ENCODE results near the gene CEP128. TPM values are rescaled to one million over a fixed set of nuclear protein-coding genes. Genes with fewer than 3 reads are reported as not detected.

Gene CEP128
- total RNA-seq, 2 experiments from 2014 or later = 71.9 to 137 TPM

- H3K79me2 ChIP-seq (ENCODE audit: insufficient read depth, low read depth, low read length) = no peaks in the 10 kb centered on the region
- H3K36me3 ChIP-seq (ENCODE audit: insufficient read depth, low read length) = peaks cover 33% of the 10 kb centered on the region
- no peaks in the 10 kb centered on the region for H4K20me1 ChIP-seq (ENCODE audit: insufficient read depth, low read length)
- no peak overlapping the region for H3K4me2 ChIP-seq (ENCODE audit: low read length)
- BruUV-seq (replicated peaks) = no TSS peak
- no peak for DNase-seq (ENCODE audit: low spot score)
- intact Hi-C loops (cut with micrococcal nuclease; ENCODE audit: unreplicated experiment) = no loop called here
- H3K9me2 ChIP-seq (ENCODE audit: insufficient read depth, low read length) = no peaks in the 10 kb centered on the region
- no peaks in the 10 kb centered on the region for H3K9me3 ChIP-seq (ENCODE audit: low read length)
- no peak overlapping the region for H2AFZ ChIP-seq (ENCODE audit: low read length)
- no peaks in the 10 kb centered on the region for H3K4me1 ChIP-seq (ENCODE audit: insufficient read depth, low read length, poor library complexity, severe bottlenecking)
- no peak for TF ChIP-seq CTCF (conservative IDR thresholded peaks at IDR 0.05; ENCODE audit: low read length)
- TF ChIP-seq EZH2phosphoT487 (IDR thresholded peaks at IDR 0.05; ENCODE audit: borderline replicate concordance, low read depth, low read length) = no peak
- H3K27ac ChIP-seq (ENCODE audit: low read depth, low read length, poor library complexity, severe bottlenecking) = no peak overlapping the region
- ChIA-PET CTCF (ENCODE audit: unreplicated experiment) (no interaction called here), POLR2A (no interaction called here)
- no peak overlapping the region for H3K4me3 ChIP-seq (ENCODE audit: low read depth, low read length, poor library complexity, severe bottlenecking)
These were observed 148.8 kb downstream of the CEP128 start for GRCh38 chr14:80792771-80793170.

GRCh38 chr14:80787876-80788275 lies 153.7 kb downstream of the CEP128 start:
- no peak overlapping the region for H3K27ac ChIP-seq (ENCODE audit: low read depth, low read length, poor library complexity, severe bottlenecking)
- intact Hi-C loops (cut with micrococcal nuclease; ENCODE audit: unreplicated experiment) = no loop called here
- TF ChIP-seq EZH2phosphoT487 (IDR thresholded peaks at IDR 0.05; ENCODE audit: borderline replicate concordance, low read depth, low read length) = no peak
- no peak for TF ChIP-seq CTCF (conservative IDR thresholded peaks at IDR 0.05; ENCODE audit: low read length)
- H3K4me3 ChIP-seq (ENCODE audit: low read depth, low read length, poor library complexity, severe bottlenecking) = no peak overlapping the region
- BruUV-seq (replicated peaks) = no TSS peak
- H3K4me2 ChIP-seq (ENCODE audit: low read length) = no peak overlapping the region
- CTCF ChIA-PET (ENCODE audit: unreplicated experiment) = no interaction called here
- POLR2A ChIA-PET = no interaction called here
- H3K79me2 ChIP-seq (ENCODE audit: insufficient read depth, low read depth, low read length) = no peaks in the 10 kb centered on the region
- DNase-seq (ENCODE audit: low spot score) = no peak
- no peaks in the 10 kb centered on the region for H3K9me3 ChIP-seq (ENCODE audit: low read length)
- no peak overlapping the region for H2AFZ ChIP-seq (ENCODE audit: low read length)
- no peaks in the 10 kb centered on the region for H3K4me1 ChIP-seq (ENCODE audit: insufficient read depth, low read length, poor library complexity, severe bottlenecking)
- no peaks in the 10 kb centered on the region for H3K9me2 ChIP-seq (ENCODE audit: insufficient read depth, low read length)
- H4K20me1 ChIP-seq (ENCODE audit: insufficient read depth, low read length) = no peaks in the 10 kb centered on the region
- peaks cover 67% of the 10 kb centered on the region for H3K36me3 ChIP-seq (ENCODE audit: insufficient read depth, low read length)

- no peak overlapping the region for H3K4me3 ChIP-seq (ENCODE audit: low read depth, low read length, poor library complexity, severe bottlenecking)
- H4K20me1 ChIP-seq (ENCODE audit: insufficient read depth, low read length) = no peaks in the 10 kb centered on the region
- no peaks in the 10 kb centered on the region for H3K79me2 ChIP-seq (ENCODE audit: insufficient read depth, low read depth, low read length)
- H3K9me2 ChIP-seq (ENCODE audit: insufficient read depth, low read length) = no peaks in the 10 kb centered on the region
- DNase-seq (ENCODE audit: low spot score) = no peak
- no peak for TF ChIP-seq CTCF (conservative IDR thresholded peaks at IDR 0.05; ENCODE audit: low read length)
- TF ChIP-seq EZH2phosphoT487 (IDR thresholded peaks at IDR 0.05; ENCODE audit: borderline replicate concordance, low read depth, low read length) = no peak
- H3K9me3 ChIP-seq (ENCODE audit: low read length) = no peaks in the 10 kb centered on the region
- peaks cover 58% of the 10 kb centered on the region for H3K36me3 ChIP-seq (ENCODE audit: insufficient read depth, low read length)
- H3K4me1 ChIP-seq (ENCODE audit: insufficient read depth, low read length, poor library complexity, severe bottlenecking) = no peaks in the 10 kb centered on the region
- H3K27ac ChIP-seq (ENCODE audit: low read depth, low read length, poor library complexity, severe bottlenecking) = no peak overlapping the region
- H3K4me2 ChIP-seq (ENCODE audit: low read length) = no peak overlapping the region
- BruUV-seq (replicated peaks) = TSS peak; percentile 75
- H2AFZ ChIP-seq (ENCODE audit: low read length) = no peak overlapping the region
- intact Hi-C loops (cut with micrococcal nuclease; ENCODE audit: unreplicated experiment) = no loop called here
- POLR2A ChIA-PET = interaction anchor here (0.7 to 0.9 kb wide), 2 partner anchors 10 to 32 kb away, joined by 3 to 4 read pairs; no protein-coding TSS in a partner anchor
- CTCF ChIA-PET (ENCODE audit: unreplicated experiment) = no interaction called here
These were observed 156.7 kb downstream of the CEP128 start for GRCh38 chr14:80784820-80785219.

All from OCI-LY7 (cell line).